Measurements from ENCODE around the gene NHSL2.

NHSL2 gene

GRCh38 chrX:72079607-72080006 is 169.0 kb downstream of the NHSL2 start:
- no peak for DNase-seq (ENCODE audit: low read depth)

- no peak for DNase-seq (ENCODE audit: low read depth)
These were observed 169.5 kb downstream of the NHSL2 start for GRCh38 chrX:72080150-72080549.

- DNase-seq (ENCODE audit: low read depth) = no peak
These were observed 170.2 kb downstream of the NHSL2 start for GRCh38 chrX:72080800-72081199.

GRCh38 chrX:72081605-72082320 is 171.1 kb downstream of the NHSL2 start:
- DNase-seq (ENCODE audit: low read depth) = no peak

GRCh38 chrX:72083291-72083690 is 172.6 kb downstream of the NHSL2 start:
- DNase-seq (ENCODE audit: low read depth) = no peak

- no peak for DNase-seq (ENCODE audit: low read depth)
These were observed 173.5 kb downstream of the NHSL2 start for GRCh38 chrX:72084114-72084513.

GRCh38 chrX:72086995-72087394 is 176.3 kb downstream of the NHSL2 start:
- DNase-seq (ENCODE audit: low read depth) = no peak

GRCh38 chrX:72088761-72089160 is 178.1 kb downstream of the NHSL2 start:
- DNase-seq (ENCODE audit: low read depth) = no peak

GRCh38 chrX:72089254-72089653 is 178.6 kb downstream of the NHSL2 start:
- no peak for DNase-seq (ENCODE audit: low read depth)

GRCh38 chrX:72094894-72095293 is 184.2 kb downstream of the NHSL2 start:
- peak; percentile 13 for DNase-seq (ENCODE audit: low read depth)

GRCh38 chrX:72095370-72095769 is 184.7 kb downstream of the NHSL2 start:
- no peak for DNase-seq (ENCODE audit: low read depth)

- no peak for DNase-seq (ENCODE audit: low read depth)
These were observed 186.5 kb downstream of the NHSL2 start for GRCh38 chrX:72097098-72097497.

- DNase-seq (ENCODE audit: low read depth) = no peak
These were observed 189.6 kb downstream of the NHSL2 start for GRCh38 chrX:72100051-72100755.

- peak; percentile 24 for DNase-seq (ENCODE audit: low read depth)
These were observed 190.2 kb downstream of the NHSL2 start for GRCh38 chrX:72100824-72101351.

GRCh38 chrX:72101597-72102037 is 191.0 kb downstream of the NHSL2 start:
- DNase-seq (ENCODE audit: low read depth) = no peak

GRCh38 chrX:72102126-72102525 is 191.5 kb downstream of the NHSL2 start:
- DNase-seq (ENCODE audit: low read depth) = no peak

GRCh38 chrX:72102760-72103159 is 192.1 kb downstream of the NHSL2 start:
- no peak for DNase-seq (ENCODE audit: low read depth)

- DNase-seq (ENCODE audit: low read depth) = no peak
These were observed 194.8 kb downstream of the NHSL2 start for GRCh38 chrX:72105436-72105835.

- DNase-seq (ENCODE audit: low read depth) = no peak
These were observed 196.7 kb downstream of the NHSL2 start for GRCh38 chrX:72107320-72107719.

GRCh38 chrX:72107841-72108595 is 197.4 kb downstream of the NHSL2 start:
- no peak for DNase-seq (ENCODE audit: low read depth)

GRCh38 chrX:72108666-72109065 is 198.0 kb downstream of the NHSL2 start:
- no peak for DNase-seq (ENCODE audit: low read depth)

GRCh38 chrX:72110051-72110875 is 199.6 kb downstream of the NHSL2 start:
- DNase-seq (ENCODE audit: low read depth) = no peak

All from stimulated activated CD4-positive, alpha-beta T cell treated with anti-CD3 and anti-CD28 coated beads, Interleukin-2, amount 100 ng/mL, for 4 hours (primary cell).